H1 (cell line): Measurements from ENCODE around the gene NMT1. TPM values are rescaled to one million over a fixed set of nuclear protein-coding genes. Genes with fewer than 3 reads are reported as not detected.

Experiments used
- CTCF ChIA-PET: fragments of 300-600 bp; sonication (Branson Sonifier 250); formaldehyde crosslinking; loops from one replicate; lab custom pipeline; 2021; ENCODE audit not compliant: partially characterized antibody; lab: Charles Lee
- POLR2A ChIA-PET: fragments of 300-600 bp; sonication (Branson Sonifier 250); formaldehyde crosslinking; loops from one replicate; lab custom pipeline; 2021; ENCODE audit warnings: inconsistent platforms; ENCODE audit not compliant: partially characterized antibody; lab: Charles Lee
- DNase-seq, 2 experiments: peaks; one replicate each; pipeline versions ENCODE4 v3.0.0 to v3.0.0-alpha.2; 2010 to 2022; ENCODE audit warnings: low spot score in 2 of 2, low read depth in 1 of 2, mixed read lengths in 1 of 2
- FAIRE-seq: peaks from 2 replicates; lab custom pipeline; 2011; peaks lifted over from hg19 to GRCh38; lab: Jason Lieb, UNC
- H2AFZ ChIP-seq: 2 replicates; pipeline ENCODE4 v1.8.1; 2012; ENCODE audit warnings: low read length, inconsistent platforms
- H2AK5ac ChIP-seq: 2 replicates; pipeline ENCODE4 v1.6.1; 2013; ENCODE audit warnings: low read depth, low read length
- H2BK120ac ChIP-seq: replicated peaks from 2 replicates; pipeline ENCODE3; 2013; ENCODE audit warnings: low read depth, low read length, inconsistent platforms
- H2BK12ac ChIP-seq: 2 replicates; pipeline ENCODE4 v1.6.1; 2013; ENCODE audit warnings: low read depth, low read length
- H2BK15ac ChIP-seq: 2 replicates; pipeline ENCODE4 v1.6.1; 2013; ENCODE audit warnings: low read length
- H2BK20ac ChIP-seq: 2 replicates; pipeline ENCODE4 v1.6.1; 2013; ENCODE audit warnings: low read length
- H2BK5ac ChIP-seq: 2 replicates; pipeline ENCODE4 v1.6.1; 2013; ENCODE audit warnings: low read depth, low read length
- H3K14ac ChIP-seq: 2 replicates; pipeline ENCODE4 v1.6.1; 2013; ENCODE audit warnings: inconsistent platforms; ENCODE audit not compliant: insufficient read length
- H3K18ac ChIP-seq: 2 replicates; pipeline ENCODE4 v1.6.1; 2013; ENCODE audit warnings: low read length; ENCODE audit errors: extremely low read depth
- H3K23ac ChIP-seq: 2 replicates; pipeline ENCODE4 v1.6.1; 2013; ENCODE audit warnings: inconsistent platforms; ENCODE audit not compliant: insufficient read length
- H3K23me2 ChIP-seq: 2 replicates; pipeline ENCODE4 v1.6.1; 2013; ENCODE audit warnings: low read depth, low read length
- H3K27ac ChIP-seq: 2 replicates; pipeline ENCODE4 v1.6.1; 2011; ENCODE audit warnings: low read depth, low read length, inconsistent platforms
- H3K27me3 ChIP-seq, 4 experiments: replicated peaks in 1 of 4; 1 replicate in 1 of 4; 2 replicates in 3 of 4; pipeline versions ENCODE4 v1.6.1 to v1.8.1; 2011 to 2013; ENCODE audit warnings: low read length in 3 of 4, mild to moderate bottlenecking in 3 of 4, inconsistent platforms in 2 of 4, mixed read lengths in 2 of 4, moderate library complexity in 1 of 4; ENCODE audit not compliant: control insufficient read depth in 3 of 4, insufficient read depth in 3 of 4; ENCODE audit errors: extremely low read depth in 1 of 4
- H3K36me3 ChIP-seq, 4 experiments: 2 replicates each; pipeline versions ENCODE4 v1.6.1 to v1.8.1; 2011 to 2013; ENCODE audit warnings: mild to moderate bottlenecking in 4 of 4, low read length in 3 of 4, moderate library complexity in 2 of 4, control low read depth in 1 of 4, inconsistent platforms in 1 of 4; ENCODE audit not compliant: insufficient read depth in 4 of 4, control insufficient read depth in 2 of 4
- H3K4ac ChIP-seq: replicated peaks from 2 replicates; pipeline ENCODE3; 2013; ENCODE audit warnings: low read length, low read depth, mixed read lengths, inconsistent platforms; ENCODE audit not compliant: insufficient read length
- H3K4me1 ChIP-seq, 4 experiments: replicated peaks in 1 of 4; 1 replicate in 1 of 4; 2 replicates in 3 of 4; pipeline versions ENCODE4 v1.6.1 to v1.8.1; 2011 to 2013; ENCODE audit warnings: low read length in 3 of 4, inconsistent platforms in 2 of 4, mixed read lengths in 1 of 4; ENCODE audit not compliant: insufficient read depth in 4 of 4, control insufficient read depth in 3 of 4
- H3K4me2 ChIP-seq, 2 experiments: 2 replicates each; pipeline versions ENCODE4 v1.6.1 to v1.8.1; 2011 to 2013; ENCODE audit warnings: low read depth in 2 of 2, low read length in 2 of 2, control low read depth in 1 of 2, inconsistent platforms in 1 of 2, mild to moderate bottlenecking in 1 of 2; ENCODE audit not compliant: insufficient read depth in 1 of 2
- H3K4me3 ChIP-seq, 4 experiments: fragments of 200-600, 300-600 bp in 1 of 4; sonication (generic), shearing (Covaris generic), sonication (Bioruptor Twin) in 1 of 4; 2 replicates each; pipeline versions ENCODE4 v1.5.1 to v1.8.1; 2011 to 2016; ENCODE audit warnings: low read length in 4 of 4, low read depth in 3 of 4, control low read depth in 2 of 4, inconsistent platforms in 2 of 4, mild to moderate bottlenecking in 2 of 4, mixed read lengths in 1 of 4, moderate library complexity in 1 of 4; ENCODE audit not compliant: insufficient read depth in 2 of 4; ENCODE audit errors: extremely low read depth in 1 of 4
- H3K56ac ChIP-seq: replicated peaks from 2 replicates; pipeline ENCODE3; 2013; ENCODE audit warnings: low read depth, mild to moderate bottlenecking, mixed read lengths, low read length, inconsistent platforms; ENCODE audit not compliant: insufficient read length
- H3K79me1 ChIP-seq: 2 replicates; pipeline ENCODE4 v1.6.1; 2013; ENCODE audit warnings: low read depth, low read length, control low read depth
- H3K79me2 ChIP-seq, 2 experiments: 2 replicates each; pipeline versions ENCODE4 v1.6.1 to v1.8.1; 2012 to 2013; ENCODE audit warnings: low read length in 2 of 2, mild to moderate bottlenecking in 2 of 2, inconsistent platforms in 1 of 2; ENCODE audit not compliant: insufficient read depth in 2 of 2, control insufficient read depth in 1 of 2
- H3K9ac ChIP-seq, 4 experiments: replicated peaks in 1 of 4; 1 replicate in 1 of 4; 2 replicates in 3 of 4; pipeline versions ENCODE4 v1.6.1 to v1.8.1; 2011 to 2013; ENCODE audit warnings: low read depth in 3 of 4, low read length in 3 of 4, control low read depth in 2 of 4, mild to moderate bottlenecking in 2 of 4, moderate library complexity in 2 of 4, inconsistent platforms in 1 of 4; ENCODE audit errors: extremely low read depth in 1 of 4
- H3K9me3 ChIP-seq, 2 experiments: 2 replicates each; pipeline versions ENCODE4 v1.6.1 to v1.8.1; 2012 to 2013; ENCODE audit warnings: mild to moderate bottlenecking in 2 of 2, moderate library complexity in 2 of 2, control low read depth in 1 of 2, inconsistent platforms in 1 of 2, low read depth in 1 of 2, low read length in 1 of 2, mixed read lengths in 1 of 2; ENCODE audit not compliant: insufficient read depth in 2 of 2
- H4K20me1 ChIP-seq, 2 experiments: replicated peaks in 1 of 2; 2 replicates each; pipeline versions ENCODE3 to v1.8.1; 2011 to 2013; ENCODE audit warnings: inconsistent platforms in 2 of 2, low read length in 2 of 2, mild to moderate bottlenecking in 1 of 2; ENCODE audit not compliant: insufficient read depth in 2 of 2, control insufficient read depth in 1 of 2
- H4K5ac ChIP-seq: 2 replicates; pipeline ENCODE4 v1.6.1; 2013; ENCODE audit warnings: low read length, low read depth, mixed read lengths, inconsistent platforms; ENCODE audit not compliant: insufficient read length
- H4K8ac ChIP-seq: 2 replicates; pipeline ENCODE4 v1.8.0; 2013; ENCODE audit warnings: mild to moderate bottlenecking, moderate library complexity, low read length, inconsistent platforms; ENCODE audit not compliant: insufficient read depth; ENCODE audit errors: extremely low read depth
- H4K91ac ChIP-seq: replicated peaks from 2 replicates; pipeline ENCODE3; 2013; ENCODE audit warnings: low read length, mixed read lengths, inconsistent platforms; ENCODE audit not compliant: insufficient read length
- ASH2L ChIP-seq: fragments of 200-600, 300-600 bp; sonication (generic); IDR thresholded peaks from one replicate; pipeline ENCODE4 v1.7.1; 2017; ENCODE audit warnings: low read length
- ATF2 ChIP-seq: IDR thresholded peaks from 2 replicates; pipeline ENCODE4 v1.6.1; 2012; ENCODE audit warnings: low read length, inconsistent platforms
- CTCF ChIP-seq, 3 experiments: IDR thresholded peaks; 1 replicate in 2 of 3; 2 replicates in 1 of 3; pipeline versions ENCODE4 v1.5.1 to v1.6.1; 2011; ENCODE audit warnings: low read length in 3 of 3, mild to moderate bottlenecking in 3 of 3, inconsistent platforms in 2 of 3, low read depth in 1 of 3, moderate library complexity in 1 of 3; ENCODE audit not compliant: insufficient read depth in 1 of 3; ENCODE audit errors: control extremely low read depth in 1 of 3
- EZH2 ChIP-seq: fragments of 200-600 bp; sonication (generic); IDR thresholded peaks from 2 replicates; pipeline ENCODE4 v1.7.1; 2012; ENCODE audit warnings: low read depth, mild to moderate bottlenecking, moderate library complexity, low read length, inconsistent platforms; ENCODE audit not compliant: severe bottlenecking
- KDM5A ChIP-seq: fragments of 200-600 bp; IDR thresholded peaks from 2 replicates; pipeline ENCODE4 v1.7.1; 2012; ENCODE audit warnings: mild to moderate bottlenecking, low read length, inconsistent platforms, mixed read lengths
- SRF ChIP-seq: IDR thresholded peaks from 2 replicates; pipeline ENCODE4 v1.6.1; 2011; ENCODE audit warnings: mild to moderate bottlenecking, low read depth, low read length, moderate library complexity
- WGBS, 2 experiments: shearing (Covaris generic) in 1 of 2; methylation state at CpG; one replicate each; pipeline versions ENCODE4 v1.1.6 to v1.1.7; 2013 to 2015; ENCODE audit warnings: low lambda C conversion rate in 2 of 2, mixed read lengths in 2 of 2, inconsistent platforms in 1 of 2, low coverage in 1 of 2, missing lambda C conversion rate in 1 of 2; ENCODE audit not compliant: insufficient replicate concordance in 2 of 2, insufficient coverage in 1 of 2, insufficient read length in 1 of 2; ENCODE audit errors: extremely low coverage in 1 of 2, missing lambda C conversion rate in 1 of 2; 5-methylcytosine and 5-hydroxymethylcytosine counted together
- polyA plus RNA-seq, 7 experiments: library from polyadenylated mRNA; depleted of rRNA in 3 of 7; stranded (reverse) in 5 of 7; unstranded in 2 of 7; fragments of >200 nt in 5 of 7; fragments of 200-250 nt in 2 of 7; gene quantifications; 1 replicate in 5 of 7; 2 replicates in 1 of 7; 4 replicates in 1 of 7; pipeline versions ENCODE4 v1.2.1 to v1.2.3, GENCODE V29; 2011 to 2013; ENCODE audit warnings: missing spikeins in 2 of 7, mixed read lengths in 2 of 7
- total RNA-seq: library from RNA; stranded (reverse); fragmentation: NEBNext Ultra II Directional; extraction: Animal tissue kit (Norgen Biotek cat#: 25700); gene quantifications from 2 replicates; pipeline ENCODE4 v1.2.1, GENCODE V29; 2021

The NMT1 gene
- total and polyA plus RNA-seq, 2 of the 8 experiments (the other 6 are each of a cell fraction or from before 2014, with no cell fraction given), result 42.9 to 149 TPM

DNA sequence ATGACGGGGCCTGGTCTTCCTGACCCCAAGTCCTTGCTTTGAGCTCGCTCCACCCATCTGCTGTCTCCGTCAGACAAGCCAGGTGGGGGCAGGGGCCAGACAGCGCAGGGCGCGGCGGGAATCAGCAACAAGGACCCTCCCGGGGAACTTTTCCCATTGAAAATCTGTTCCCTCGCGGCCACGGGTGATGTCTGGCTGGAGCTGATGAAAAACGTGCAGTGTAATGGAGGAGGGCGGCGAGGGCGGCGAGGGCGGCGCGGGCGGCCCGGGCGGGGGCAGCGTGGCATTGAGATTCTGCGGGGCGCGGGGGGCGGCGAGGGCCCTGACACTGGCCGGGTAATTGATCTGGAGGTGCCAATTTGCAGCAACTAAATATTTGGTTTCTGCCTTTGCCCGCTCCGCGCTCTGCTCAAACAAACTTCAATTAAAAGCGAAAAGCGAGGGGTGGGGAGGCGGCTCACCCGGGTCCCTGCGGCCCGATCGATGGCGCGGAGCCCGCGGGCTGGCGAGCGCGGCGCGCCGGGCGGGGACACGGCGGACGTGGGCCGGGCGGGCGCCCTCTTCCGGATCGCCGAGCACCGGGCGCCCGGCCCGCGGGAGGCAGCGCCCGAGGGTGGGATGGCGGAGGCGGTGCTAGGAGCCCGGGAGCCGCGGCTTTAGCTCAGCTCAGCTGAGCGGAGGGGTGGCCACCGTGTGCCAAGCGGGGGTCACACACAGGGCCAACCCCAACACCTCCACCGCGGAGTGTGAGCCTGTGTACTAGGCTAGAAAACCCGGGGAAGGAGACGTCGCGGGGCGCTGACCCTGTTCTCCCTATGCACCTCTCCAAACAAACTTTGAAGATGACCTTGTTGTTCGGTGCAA is 42.0 kb upstream of the NMT1 start:
- 5% methylated on average over 61 of the region's 82 CpGs; no CpG with 5 or more reads in 1 of the 2 experiments for WGBS, 2 experiments
- FAIRE-seq (no peak), DNase-seq (no peak)
- Histone ChIP-seq H3K9me3 (no peaks in the 10 kb centered on the region), H2BK5ac (no peak overlapping the region), H3K14ac (no peak overlapping the region), H3K23ac (no peak overlapping the region), H2AK5ac (no peak overlapping the region), H3K27ac (no peak overlapping the region), H3K4me3 (peak overlapping the region; percentile 19 to 66 (median 34)), H2BK20ac (no peak overlapping the region), H3K18ac (peak overlapping the region; percentile 43; the same call in 1 of the 2 replicates), H3K23me2 (peaks cover 3% of the 10 kb centered on the region; the same call in 1 of the 2 replicates), H3K56ac (peak overlapping the region; percentile 64), H3K79me1 (no peaks in the 10 kb centered on the region), H2BK12ac (0 out of 2 replicates have a peak overlapping the region, but pooled peaks have one; percentile 71), H4K91ac (no peak overlapping the region), H3K9ac (peak overlapping the region in 1 of 4 experiments; percentile 59; a peak in 2 of 7 replicates), H3K27me3 (peaks cover 20 to 43% (median 40%) of the 10 kb centered on the region in 4 experiments), H3K4ac (no peak overlapping the region), H3K79me2 (no peaks in the 10 kb centered on the region), H3K4me1 (peaks cover 9 to 23% (median 14%) of the 10 kb centered on the region in 4 experiments), H2BK120ac (no peak overlapping the region), H4K8ac (peak overlapping the region; percentile 76), H4K5ac (no peak overlapping the region), H2BK15ac (no peak overlapping the region), H4K20me1 (peaks cover 0 to 4% of the 10 kb centered on the region in 2 experiments), H3K36me3 (peaks cover 0 to under 1% (median 0%) of the 10 kb centered on the region in 4 experiments; a peak in 2 of 8 replicates), H3K4me2 (peak overlapping the region; percentile 56 to 84), H2AFZ (no peak overlapping the region)
- ChIA-PET POLR2A (interaction anchor here (0.9 to 3.8 kb wide), 9 partner anchors 10 to 244 kb away, joined by 3 to 15 read pairs (median 9); partner anchors contain the start of genes C1QL1 and DCAKD), CTCF (interaction anchor here (0.6 to 16.2 kb wide), 22 partner anchors 9 to 240 kb away, joined by 3 to 243 read pairs (median 5); partner anchors contain the start of genes ACBD4, C1QL1, DCAKD and GFAP)
- TF ChIP-seq SRF, result no peak
- no peak for TF ChIP-seq ATF2
- peak; percentile 13 to 34 (median 21); a peak in 3 of 4 replicates for TF ChIP-seq CTCF (IDR thresholded peaks at IDR 0.05; ENCODE audit: control extremely low read depth in 1 of 3, insufficient read depth in 1 of 3, low read depth in 1 of 3, low read length in 3 of 3)
- TF ChIP-seq ASH2L, result peak; percentile 51
- peak; percentile 58 for TF ChIP-seq EZH2
- TF ChIP-seq KDM5A, result no peak
